BJ (cell line): Measurements from ENCODE around the gene PAQR9. TPM values are rescaled to one million over a fixed set of nuclear protein-coding genes. Genes with fewer than 3 reads are reported as not detected.

Source experiments
- CTCF ChIA-PET: fragments of 350-600 bp; formaldehyde crosslinking; extraction: SDS; loops from one replicate; lab custom pipeline; 2021; ENCODE audit warnings: antibody characterized with exemption, inconsistent platforms; lab: Yijun Ruan, JAX
- POLR2A ChIA-PET: fragments of 300-600 bp; sonication (Branson Sonifier 250); formaldehyde crosslinking; extraction: SDS; loops from one replicate; lab custom pipeline; 2021; ENCODE audit warnings: antibody characterized with exemption; lab: Charles Lee
- DNase-seq: peaks from one replicate; pipeline ENCODE4 v3.0.0-alpha.2; 2011; ENCODE audit warnings: low read depth
- H3K27me3 ChIP-seq: 2 replicates; pipeline ENCODE4 v1.6.0; 2011; ENCODE audit warnings: low read length; ENCODE audit not compliant: control insufficient read depth, insufficient read depth
- H3K36me3 ChIP-seq: 2 replicates; pipeline ENCODE4 v1.5.1; 2011; ENCODE audit warnings: low read length; ENCODE audit not compliant: control insufficient read depth, insufficient read depth
- H3K4me3 ChIP-seq: 2 replicates; pipeline ENCODE4 v1.5.1; 2011; ENCODE audit warnings: low read depth, mild to moderate bottlenecking, control low read depth, low read length
- polyA plus RNA-seq: library from polyadenylated mRNA; depleted of rRNA; stranded (reverse); fragments of >200 nt; gene quantifications from 2 replicates; pipeline ENCODE4 v1.2.3, GENCODE V29; 2011
- TF ChIP-seq, protein P1 (sequence below): IDR thresholded peaks from 2 replicates; pipeline ENCODE4 v1.5.1; 2011; ENCODE audit warnings: low read depth, mild to moderate bottlenecking, control low read depth, inconsistent platforms, low read length, moderate library complexity; ENCODE audit not compliant: insufficient read depth

PAQR9 gene
- polyA plus RNA-seq, 1 experiment = not detected

DNA sequence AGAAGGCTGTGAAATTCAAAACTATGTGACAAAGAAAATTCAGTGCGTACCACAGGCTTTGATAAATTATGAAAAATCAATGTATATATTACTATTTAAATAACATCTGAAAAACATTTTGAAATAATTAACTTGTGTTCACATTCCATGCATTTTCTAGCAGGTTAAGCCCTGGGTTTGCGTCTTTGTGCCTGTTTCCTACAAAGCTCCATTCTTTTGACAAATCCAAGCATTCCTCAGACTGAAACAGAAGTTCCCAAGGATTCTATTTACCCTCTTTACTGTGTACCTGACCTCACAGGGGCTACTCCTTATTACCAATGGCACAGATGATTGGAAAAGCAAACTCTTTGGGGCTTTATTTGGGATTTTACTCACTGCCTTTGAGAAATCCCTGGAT is 1.9 kb downstream of the PAQR9 start:
- POLR2A ChIA-PET = interaction anchor here (0.6 kb wide), 1 partner anchor 873 kb away, joined by 4 read pairs; no protein-coding TSS in a partner anchor
- CTCF ChIA-PET = no interaction called here
- no peaks in the 10 kb centered on the region for H3K36me3 ChIP-seq
- DNase-seq = no peak
- peaks cover 22% of the 10 kb centered on the region for H3K27me3 ChIP-seq
- no peak overlapping the region for H3K4me3 ChIP-seq
- TF ChIP-seq, protein P1, sequence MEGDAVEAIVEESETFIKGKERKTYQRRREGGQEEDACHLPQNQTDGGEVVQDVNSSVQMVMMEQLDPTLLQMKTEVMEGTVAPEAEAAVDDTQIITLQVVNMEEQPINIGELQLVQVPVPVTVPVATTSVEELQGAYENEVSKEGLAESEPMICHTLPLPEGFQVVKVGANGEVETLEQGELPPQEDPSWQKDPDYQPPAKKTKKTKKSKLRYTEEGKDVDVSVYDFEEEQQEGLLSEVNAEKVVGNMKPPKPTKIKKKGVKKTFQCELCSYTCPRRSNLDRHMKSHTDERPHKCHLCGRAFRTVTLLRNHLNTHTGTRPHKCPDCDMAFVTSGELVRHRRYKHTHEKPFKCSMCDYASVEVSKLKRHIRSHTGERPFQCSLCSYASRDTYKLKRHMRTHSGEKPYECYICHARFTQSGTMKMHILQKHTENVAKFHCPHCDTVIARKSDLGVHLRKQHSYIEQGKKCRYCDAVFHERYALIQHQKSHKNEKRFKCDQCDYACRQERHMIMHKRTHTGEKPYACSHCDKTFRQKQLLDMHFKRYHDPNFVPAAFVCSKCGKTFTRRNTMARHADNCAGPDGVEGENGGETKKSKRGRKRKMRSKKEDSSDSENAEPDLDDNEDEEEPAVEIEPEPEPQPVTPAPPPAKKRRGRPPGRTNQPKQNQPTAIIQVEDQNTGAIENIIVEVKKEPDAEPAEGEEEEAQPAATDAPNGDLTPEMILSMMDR = no peak

DNA sequence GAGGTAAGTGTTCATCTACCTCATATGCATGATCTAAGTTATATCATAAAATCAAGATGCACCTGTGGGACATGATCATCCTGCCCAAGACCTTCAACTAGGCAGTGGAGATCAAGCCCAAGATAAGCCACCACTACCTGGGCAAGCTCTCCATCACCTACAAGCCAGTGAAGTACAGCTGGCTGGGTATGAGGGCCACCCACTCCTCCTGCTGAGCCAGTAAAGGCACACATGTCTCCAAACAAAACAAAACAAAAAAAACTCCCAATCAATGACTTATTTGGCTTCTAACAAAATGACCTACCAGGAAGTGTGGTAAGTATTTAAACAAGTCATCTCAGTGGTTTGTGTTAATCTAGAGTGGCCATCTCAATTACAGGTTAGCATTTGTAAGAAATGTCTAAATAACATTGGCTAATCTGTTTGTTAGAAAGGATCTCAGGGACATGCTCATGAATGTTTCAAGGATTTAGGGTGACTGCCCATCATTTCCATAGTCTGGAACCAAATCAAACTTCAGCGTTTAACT is 3.1 kb downstream of the PAQR9 start:
- DNase-seq = no peak
- ChIA-PET POLR2A (no interaction called here), CTCF (interaction anchor here (0.8 kb wide), 1 partner anchor 9 kb away, joined by 5 read pairs; no protein-coding TSS in a partner anchor)
- Histone ChIP-seq H3K27me3 (peaks cover 18% of the 10 kb centered on the region), H3K36me3 (no peaks in the 10 kb centered on the region), H3K4me3 (no peak overlapping the region)
- TF ChIP-seq, protein P1 = no peak

DNA sequence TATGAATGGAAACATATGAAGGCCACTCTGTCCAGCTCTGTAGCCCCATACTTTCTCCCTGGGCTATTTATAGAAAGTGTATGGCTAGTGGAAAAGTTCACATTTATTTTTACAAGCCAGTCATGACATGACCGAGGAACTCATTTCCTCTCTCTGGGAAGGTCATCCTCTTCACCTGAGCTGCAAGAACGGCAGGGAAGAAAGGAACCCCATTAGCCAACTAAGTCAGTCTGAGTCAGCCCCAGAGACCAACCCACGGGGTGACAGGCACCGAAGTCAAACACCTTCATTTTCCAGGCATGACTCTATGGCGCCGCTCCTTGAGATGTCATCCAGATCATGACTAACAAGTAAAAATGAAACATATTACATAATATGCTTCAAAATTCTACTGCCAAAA is 4.8 kb downstream of the PAQR9 start:
- Histone ChIP-seq H3K36me3 (no peaks in the 10 kb centered on the region), H3K4me3 (no peak overlapping the region), H3K27me3 (peaks cover 12% of the 10 kb centered on the region)
- DNase-seq = no peak
- POLR2A ChIA-PET = no interaction called here
- TF ChIP-seq, protein P1 = no peak
- CTCF ChIA-PET = no interaction called here

DNA sequence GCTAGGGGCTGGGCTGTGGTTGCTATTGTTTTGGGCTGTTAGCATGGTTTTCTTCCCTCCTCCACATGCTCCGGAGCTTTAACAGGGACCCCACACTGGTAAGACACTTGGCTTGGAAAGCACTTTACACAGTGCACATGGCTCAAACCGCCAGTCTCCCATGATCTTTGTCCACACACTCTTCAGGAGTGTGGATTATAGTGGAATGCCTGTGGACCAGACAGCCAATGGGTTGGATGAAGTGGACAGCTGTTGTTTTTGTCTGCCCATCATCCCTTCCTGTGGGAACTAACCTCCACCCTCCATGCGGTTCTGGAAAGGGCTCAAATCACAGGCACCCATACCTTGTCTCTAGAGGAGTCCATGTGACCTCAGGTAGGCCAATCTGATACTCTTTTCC is 10.0 kb downstream of the PAQR9 start:
- ChIA-PET POLR2A (no interaction called here), CTCF (interaction anchor here (0.6 kb wide), 1 partner anchor 21 kb away, joined by 3 read pairs; no protein-coding TSS in a partner anchor)
- H3K4me3 ChIP-seq = no peak overlapping the region
- no peaks in the 10 kb centered on the region for H3K36me3 ChIP-seq
- TF ChIP-seq, protein P1 = no peak
- H3K27me3 ChIP-seq = peaks cover 7% of the 10 kb centered on the region
- DNase-seq = no peak

DNA sequence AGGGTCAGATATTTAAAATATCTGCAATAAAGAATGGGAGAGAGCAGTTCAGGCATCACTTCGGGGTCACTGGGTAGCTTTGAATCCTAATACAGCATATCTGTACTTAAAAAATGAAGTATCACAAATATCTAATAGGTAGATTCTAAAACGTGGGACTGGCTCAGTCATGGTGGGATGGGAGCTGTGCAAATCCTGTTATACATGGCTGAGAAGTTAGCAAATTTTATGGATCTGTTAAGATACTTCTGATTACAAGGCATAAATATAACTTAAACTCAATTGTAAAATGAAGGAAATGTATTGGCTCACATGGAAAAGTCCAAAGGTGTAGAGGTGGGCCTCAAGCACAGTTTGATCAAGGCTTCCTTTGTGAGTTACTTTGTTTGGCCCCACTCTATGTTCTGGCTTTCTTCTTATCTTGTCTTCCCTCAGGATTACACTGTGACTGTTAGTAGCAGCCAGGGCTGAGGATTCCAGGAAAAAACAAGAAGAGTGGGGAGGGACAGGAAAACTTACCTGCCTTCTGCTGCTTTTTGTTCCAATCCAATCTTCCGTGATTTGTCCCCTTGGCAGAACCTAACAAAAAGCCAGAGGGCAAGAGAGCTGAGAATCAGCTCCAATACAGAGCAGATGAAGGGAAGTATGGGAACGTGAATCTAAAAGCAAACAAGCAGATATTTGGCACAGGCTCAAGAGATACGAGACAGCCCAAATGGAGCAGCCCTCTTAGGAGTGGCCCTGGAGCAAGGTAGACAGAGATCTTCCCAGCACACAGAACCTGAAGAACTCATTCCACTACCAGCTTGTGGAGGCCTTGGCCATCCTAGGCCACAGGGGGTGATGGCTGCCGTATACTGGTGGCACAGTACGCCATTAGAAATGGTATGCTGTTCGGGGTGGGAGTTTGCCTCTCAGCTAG is 10.9 kb downstream of the PAQR9 start:
- ChIA-PET POLR2A (no interaction called here), CTCF (interaction anchor here (0.8 to 2.1 kb wide), 2 partner anchors 13 to 124 kb away, joined by 3 to 8 read pairs; no protein-coding TSS in a partner anchor)
- H3K36me3 ChIP-seq = no peaks in the 10 kb centered on the region

More for the DNA sequence above, 10.9 kb downstream of the PAQR9 start:
- DNase-seq = no peak
- TF ChIP-seq, protein P1 = no peak
- Histone ChIP-seq H3K27me3 (peaks cover 9% of the 10 kb centered on the region), H3K4me3 (no peak overlapping the region)
